ENCODE data around the gene ZNF169.

DNA sequence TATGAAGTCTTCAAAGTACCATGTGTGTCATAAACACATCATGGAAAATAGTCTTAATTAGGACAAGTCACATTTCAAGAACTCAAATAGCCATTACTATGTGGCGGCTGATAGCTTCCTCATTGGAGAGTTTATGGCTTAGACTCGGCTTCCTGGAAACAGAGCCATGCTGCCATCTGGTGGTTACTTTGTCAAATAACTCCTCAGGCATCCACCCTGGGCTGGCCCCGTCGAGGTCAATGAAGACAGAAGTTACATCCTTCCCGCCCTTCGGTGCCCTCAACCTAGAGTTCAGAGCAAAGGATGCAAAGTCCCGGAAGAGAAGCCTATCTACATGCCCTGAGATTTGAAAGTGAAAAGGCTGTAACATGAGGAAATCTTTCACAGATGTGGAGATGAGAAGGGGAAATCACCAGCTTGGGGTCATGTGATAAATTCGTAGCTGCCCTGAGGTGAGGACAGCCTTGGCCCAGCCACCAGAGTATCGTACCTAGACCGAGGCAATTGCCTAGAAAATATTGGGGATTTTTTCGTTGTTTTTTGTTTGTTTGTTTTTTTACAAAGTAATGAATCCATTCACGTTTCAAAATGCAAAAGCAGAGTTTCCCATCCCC, 45.5 kb upstream of the ZNF169 start:
- TF ChIP-seq, protein P1, sequence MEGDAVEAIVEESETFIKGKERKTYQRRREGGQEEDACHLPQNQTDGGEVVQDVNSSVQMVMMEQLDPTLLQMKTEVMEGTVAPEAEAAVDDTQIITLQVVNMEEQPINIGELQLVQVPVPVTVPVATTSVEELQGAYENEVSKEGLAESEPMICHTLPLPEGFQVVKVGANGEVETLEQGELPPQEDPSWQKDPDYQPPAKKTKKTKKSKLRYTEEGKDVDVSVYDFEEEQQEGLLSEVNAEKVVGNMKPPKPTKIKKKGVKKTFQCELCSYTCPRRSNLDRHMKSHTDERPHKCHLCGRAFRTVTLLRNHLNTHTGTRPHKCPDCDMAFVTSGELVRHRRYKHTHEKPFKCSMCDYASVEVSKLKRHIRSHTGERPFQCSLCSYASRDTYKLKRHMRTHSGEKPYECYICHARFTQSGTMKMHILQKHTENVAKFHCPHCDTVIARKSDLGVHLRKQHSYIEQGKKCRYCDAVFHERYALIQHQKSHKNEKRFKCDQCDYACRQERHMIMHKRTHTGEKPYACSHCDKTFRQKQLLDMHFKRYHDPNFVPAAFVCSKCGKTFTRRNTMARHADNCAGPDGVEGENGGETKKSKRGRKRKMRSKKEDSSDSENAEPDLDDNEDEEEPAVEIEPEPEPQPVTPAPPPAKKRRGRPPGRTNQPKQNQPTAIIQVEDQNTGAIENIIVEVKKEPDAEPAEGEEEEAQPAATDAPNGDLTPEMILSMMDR (IDR thresholded peaks at IDR 0.05): peak; percentile 63 to 90 (median 89)
- no peak for TF ChIP-seq POLR2A (IDR thresholded peaks at IDR 0.05)
